Right lobe of liver (tissue), 6 donors: ENCODE measurements around the gene MYH14. TPM values are rescaled to one million over a fixed set of nuclear protein-coding genes. Genes with fewer than 3 reads are reported as not detected.

Experiments used
- ATAC-seq, 4 donors: fragments of 200-7000 bp; cut with Tn5 transposase; one replicate each; pipeline ENCODE4 v1.9.1; 2020; ENCODE audit warnings: mild to moderate bottlenecking in 4 of 4, moderate library complexity in 4 of 4
- DNase-seq, 3 donors: peaks; one replicate each; pipeline ENCODE4 v3.0.0-alpha.2; 2020
- H3K27ac ChIP-seq, 3 donors: fragments of 200-600 bp; one replicate each; pipeline ENCODE4 v1.8.0; 2022
- H3K27me3 ChIP-seq, 2 donors: fragments of 200-600 bp; one replicate each; pipeline ENCODE4 v1.8.0; 2022
- H3K36me3 ChIP-seq, 4 donors: fragments of 200-600 bp; sonication (generic) in 1 of 4; one replicate each; pipeline versions ENCODE4 v1.5.1 to v1.8.0; 2017 to 2022; ENCODE audit warnings: control low read depth in 1 of 4
- H3K4me1 ChIP-seq, 4 donors: fragments of 200-600 bp; sonication (generic) in 1 of 4; one replicate each; pipeline versions ENCODE4 v1.5.1 to v1.8.0; 2017 to 2022; ENCODE audit warnings: control low read depth in 1 of 4
- H3K4me3 ChIP-seq, 3 donors: fragments of 200-600 bp; one replicate each; pipeline ENCODE4 v1.8.0; 2022
- H3K9me3 ChIP-seq, 4 donors: fragments of 200-600 bp; sonication (generic) in 1 of 4; one replicate each; pipeline versions ENCODE4 v1.5.1 to v1.8.0; 2017 to 2022; ENCODE audit warnings: control low read depth in 1 of 4
- CTCF ChIP-seq, 4 donors: fragments of 200-600 bp in 3 of 4; fragments of 450-650 bp in 1 of 4; IDR thresholded peaks; one replicate each; pipeline versions ENCODE4 v1.5.1 to v1.8.0; 2016 to 2022; ENCODE audit warnings: antibody characterized with exemption in 4 of 4, mild to moderate bottlenecking in 2 of 4
- POLR2A ChIP-seq: fragments of 450-650 bp; IDR thresholded peaks from one replicate; pipeline ENCODE4 v1.6.1; 2017; ENCODE audit warnings: antibody characterized with exemption, mild to moderate bottlenecking
- WGBS: methylation state at CpG from one replicate; pipeline ENCODE4 v1.1.6; 2018; ENCODE audit warnings: low coverage, low lambda C conversion rate; ENCODE audit not compliant: insufficient coverage; ENCODE audit errors: missing lambda C conversion rate; 5-methylcytosine and 5-hydroxymethylcytosine counted together
- intact Hi-C, 2 donors: fragments of 100-400 bp; cut with DNase I; formaldehyde crosslinking; loops; one replicate each; pipeline versions ENCODE4 v1.11.2 to v1.14.1; 2022
- total RNA-seq, 6 experiments: library from RNA; depleted of rRNA in 2 of 6; stranded (reverse); fragments of >200 nt in 2 of 6; fragmentation: NEBNext Ultra II Directional in 3 of 6; extraction: Animal tissue kit (Norgen Biotek cat#: 25700) in 3 of 6; gene quantifications; one replicate each; pipeline versions ENCODE4 v1.1.0 to v1.2.4, GENCODE V29; 2016 to 2023
- donor health status: DM: no; HTN: yes; CAD: no.
- donor health status: DM: no; HTN: no; CAD: no.
- donor health status: DM: no; HTN: no; CAD: no.
- donor health status: DM: no; HTN: yes; CAD: no.
- donor health status: DM: no; HTN: yes; CAD: no.

MYH14 gene
- total RNA-seq, 6 experiments from 2014 or later = 49.1 to 89.0 (median 65.8) TPM

GRCh38 chr19:50277966-50278580, 74.7 kb downstream of the MYH14 start:
- no peak for DNase-seq
- Histone ChIP-seq H3K36me3 (peaks cover 0 to 54% (median 16%) of the 10 kb centered on the region in 4 donors), H3K27me3 (no peaks in the 10 kb centered on the region), H3K27ac (no peak overlapping the region), H3K4me1 (no peaks in the 10 kb centered on the region), H3K9me3 (no peaks in the 10 kb centered on the region), H3K4me3 (no peak overlapping the region)
- intact Hi-C loops = no loop called here
- TF ChIP-seq POLR2A (no peak), CTCF (IDR thresholded peaks at IDR 0.05) (no peak)
- 65% methylated on average over 2 of the region's 14 CpGs for WGBS
- no peak for ATAC-seq

GRCh38 chr19:50280074-50280473, 76.7 kb downstream of the MYH14 start:
- Histone ChIP-seq H3K36me3 (peaks cover 0 to 50% (median 18%) of the 10 kb centered on the region in 4 donors), H3K4me3 (no peak overlapping the region), H3K27ac (no peak overlapping the region), H3K27me3 (no peaks in the 10 kb centered on the region), H3K4me1 (no peaks in the 10 kb centered on the region), H3K9me3 (peaks cover 0 to under 1% (median 0%) of the 10 kb centered on the region in 4 donors)
- DNase-seq = no peak
- ATAC-seq = peak in 2 of 4 donors; percentile 28 to 34
- TF ChIP-seq CTCF (IDR thresholded peaks at IDR 0.05) = no peak
- no peak for TF ChIP-seq POLR2A
- whole genome bisulfite sequencing = 83% methylated on average over 3 of the region's 14 CpGs
- intact Hi-C loops = no loop called here

- H3K4me3 ChIP-seq = no peak overlapping the region
- no peak overlapping the region for H3K27ac ChIP-seq
- 75% methylated on average over 2 of the region's 3 CpGs for WGBS
- DNase-seq (no peak), ATAC-seq (no peak)
- no peaks in the 10 kb centered on the region for H3K4me1 ChIP-seq
- H3K36me3 ChIP-seq = peaks cover 0 to 47% (median 17%) of the 10 kb centered on the region in 4 donors
- H3K9me3 ChIP-seq = peaks cover 0 to 6% (median 0%) of the 10 kb centered on the region in 4 donors
- H3K27me3 ChIP-seq = no peaks in the 10 kb centered on the region
- no peak for TF ChIP-seq POLR2A
- no peak for TF ChIP-seq CTCF (IDR thresholded peaks at IDR 0.05)
- intact Hi-C loops = no loop called here
Measured at GRCh38 chr19:50280983-50281382, 77.6 kb downstream of the MYH14 start.

GRCh38 chr19:50281491-50281890, 78.1 kb downstream of the MYH14 start:
- H3K27ac ChIP-seq = no peak overlapping the region
- WGBS = 53% methylated on average over 3 of the region's 22 CpGs
- no peak overlapping the region for H3K4me3 ChIP-seq
- H3K27me3 ChIP-seq = no peaks in the 10 kb centered on the region
- TF ChIP-seq POLR2A (no peak), CTCF (IDR thresholded peaks at IDR 0.05) (no peak)
- H3K36me3 ChIP-seq = peaks cover 0 to 45% (median 16%) of the 10 kb centered on the region in 4 donors
- DNase-seq = no peak
- intact Hi-C loops = no loop called here
- no peak for ATAC-seq
- H3K4me1 ChIP-seq = no peaks in the 10 kb centered on the region
- H3K9me3 ChIP-seq = peaks cover 0 to 6% (median 0%) of the 10 kb centered on the region in 4 donors
